ENCODE measurements around the gene NEK1.
A peak's percentile ranks its signal among the peaks of the same experiment; 100 is the strongest.
"Not testable (repeated sequence)": the region's sequence is repeated elsewhere in the genome, so short reads cannot be mapped to it uniquely, and the experiment has no call there.

The NEK1 gene

DNA sequence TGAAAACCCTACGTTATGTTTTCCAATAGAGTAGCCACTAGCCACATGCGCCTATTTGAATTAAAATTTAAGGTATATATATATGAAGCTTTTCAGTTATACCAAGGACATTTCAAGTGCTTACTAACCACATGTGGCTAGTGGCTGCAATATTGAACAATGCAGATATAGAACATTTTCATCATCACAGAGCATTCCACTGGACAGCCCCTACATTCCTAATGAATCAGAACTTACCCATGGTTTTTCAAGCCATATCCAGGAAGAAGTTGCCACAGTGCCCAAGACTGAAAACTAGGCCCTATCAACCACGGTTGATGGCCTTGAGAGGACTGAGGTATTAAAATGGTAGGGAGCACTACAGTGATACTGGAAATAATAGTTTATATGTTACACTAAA is 29.7 kb downstream of the NEK1 start:
- H3K4me3 Mint-ChIP-seq = no peak overlapping the region
- H3K27ac Mint-ChIP-seq = no peak overlapping the region
- H3K36me3 Mint-ChIP-seq = peaks cover 24% of the 10 kb centered on the region
- no peak for ATAC-seq
- H3K9me3 Mint-ChIP-seq = no peaks in the 10 kb centered on the region
- H3K4me1 Mint-ChIP-seq = no peaks in the 10 kb centered on the region
- no peaks in the 10 kb centered on the region for H3K27me3 Mint-ChIP-seq

DNA sequence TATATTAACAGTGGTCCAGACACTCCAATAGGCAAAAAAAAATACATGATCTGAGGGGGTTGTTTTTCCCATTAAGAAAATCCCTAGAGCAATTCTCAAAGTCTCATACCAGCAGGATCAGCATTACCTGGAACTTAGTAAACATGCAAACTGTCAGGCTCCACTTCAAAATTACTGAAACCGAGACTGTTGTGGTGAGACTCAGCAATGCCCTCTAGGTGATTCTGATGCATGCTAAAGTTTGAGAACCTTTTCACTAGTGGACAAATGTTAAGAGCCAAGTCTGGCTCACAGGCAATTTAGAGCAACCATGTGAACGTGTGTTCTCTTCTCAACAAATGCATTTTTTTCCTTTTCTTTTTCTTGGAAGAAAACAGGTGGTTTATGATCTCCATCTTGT is 30.2 kb downstream of the NEK1 start:
- Mint-ChIP-seq H3K27me3 (no peaks in the 10 kb centered on the region), H3K9me3 (no peaks in the 10 kb centered on the region), H3K4me1 (no peaks in the 10 kb centered on the region), H3K4me3 (no peak overlapping the region), H3K27ac (no peak overlapping the region), H3K36me3 (peaks cover 24% of the 10 kb centered on the region)
- ATAC-seq = no peak

DNA sequence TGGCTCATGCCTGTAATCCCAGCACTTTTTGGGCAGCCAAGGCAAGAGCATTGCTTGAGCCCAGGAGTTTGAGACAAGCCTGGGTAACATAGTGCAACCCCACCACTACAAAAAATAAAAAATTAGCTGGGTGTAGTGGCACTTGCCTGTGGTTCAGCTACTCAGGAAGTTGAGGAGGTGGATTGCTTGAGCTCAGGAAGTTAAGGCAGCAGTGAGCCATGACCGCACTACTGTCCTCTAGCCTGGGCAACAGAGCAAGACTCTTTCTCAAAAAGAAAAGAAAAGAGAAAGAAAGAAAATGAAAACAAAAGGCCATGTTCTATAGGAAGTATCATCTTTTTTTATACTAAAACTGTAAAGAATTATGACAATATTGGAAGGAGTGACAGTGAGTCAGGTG is 38.5 kb downstream of the NEK1 start:
- Mint-ChIP-seq H3K27ac (peak overlapping the region; percentile 74), H3K27me3 (no peaks in the 10 kb centered on the region), H3K4me1 (peaks cover 28% of the 10 kb centered on the region), H3K36me3 (peaks cover 45% of the 10 kb centered on the region), H3K4me3 (no peak overlapping the region), H3K9me3 (no peaks in the 10 kb centered on the region)
- ATAC-seq = peak; percentile 24

DNA sequence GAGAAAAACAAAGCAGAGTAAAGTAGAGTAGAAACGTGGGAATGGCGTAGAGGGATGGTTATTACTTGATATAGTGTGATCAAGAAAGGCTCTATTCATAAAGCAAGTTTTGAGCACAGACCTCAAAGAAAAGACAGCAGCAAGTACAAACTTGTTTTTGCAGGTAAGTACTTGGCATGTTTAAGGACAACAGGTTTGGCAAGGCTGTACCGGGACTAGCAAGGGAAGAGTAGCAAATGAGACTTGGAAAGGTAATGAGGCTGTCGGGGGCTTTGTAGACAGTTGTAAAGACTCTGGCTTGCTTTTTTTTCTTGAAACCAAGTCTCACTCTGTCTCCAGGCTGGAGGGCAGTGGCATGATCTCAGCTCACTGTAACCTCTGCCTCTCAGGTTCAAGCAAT is 40.9 kb downstream of the NEK1 start:
- H3K27ac Mint-ChIP-seq = no peak overlapping the region
- peaks cover 45% of the 10 kb centered on the region for H3K36me3 Mint-ChIP-seq
- peaks cover 31% of the 10 kb centered on the region for H3K4me1 Mint-ChIP-seq
- no peaks in the 10 kb centered on the region for H3K27me3 Mint-ChIP-seq
- H3K4me3 Mint-ChIP-seq = no peak overlapping the region
- H3K9me3 Mint-ChIP-seq = no peaks in the 10 kb centered on the region
- no peak for ATAC-seq

DNA sequence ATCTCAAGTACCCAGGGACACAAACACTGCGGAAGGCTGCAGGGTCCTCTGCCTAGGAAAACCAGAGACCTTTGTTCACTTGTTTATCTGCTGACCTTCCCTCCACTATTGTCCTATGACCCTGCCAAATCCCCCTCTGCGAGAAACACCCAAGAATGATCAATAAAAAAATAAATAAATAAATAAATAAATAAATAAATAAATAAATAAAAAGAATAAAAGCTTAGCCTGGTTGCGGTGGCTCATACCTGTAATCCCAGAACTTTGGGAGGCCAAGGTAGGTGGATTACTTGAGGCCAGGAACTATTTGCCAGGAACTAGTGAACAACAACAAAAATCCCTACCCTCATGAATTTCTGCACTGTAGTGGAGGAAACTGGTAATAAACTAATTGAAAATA is 41.4 kb downstream of the NEK1 start:
- H3K27me3 Mint-ChIP-seq, H3K4me3 Mint-ChIP-seq, ATAC-seq, H3K9me3 Mint-ChIP-seq, H3K27ac Mint-ChIP-seq: not testable (repeated sequence)
- H3K4me1 Mint-ChIP-seq = peaks cover 33% of the 10 kb centered on the region
- H3K36me3 Mint-ChIP-seq = peaks cover 45% of the 10 kb centered on the region

DNA sequence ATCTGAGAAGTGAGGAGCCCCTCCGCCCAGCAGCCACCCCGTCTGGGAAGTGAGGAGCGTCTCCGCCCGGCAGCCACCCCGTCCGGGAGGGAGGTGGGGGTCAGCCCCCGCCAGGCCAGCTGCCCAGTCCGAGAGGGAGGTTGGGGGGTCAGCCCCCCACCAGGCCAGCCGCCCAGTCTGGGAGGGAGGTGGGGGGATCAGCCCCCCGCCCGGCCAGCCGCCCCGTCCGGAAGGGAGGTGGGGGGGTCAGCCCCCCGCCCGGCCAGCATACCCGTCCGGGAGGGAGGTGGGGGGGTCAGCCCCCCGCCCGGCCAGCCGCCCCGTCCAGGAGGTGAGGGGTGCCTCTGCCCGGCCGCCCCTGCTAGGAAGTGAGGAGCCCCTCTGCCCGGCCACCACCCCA is 42.1 kb downstream of the NEK1 start:
- not testable (repeated sequence) for H3K4me3 Mint-ChIP-seq, H3K27ac Mint-ChIP-seq, ATAC-seq, H3K9me3 Mint-ChIP-seq, H3K27me3 Mint-ChIP-seq
- Mint-ChIP-seq H3K36me3 (peaks cover 41% of the 10 kb centered on the region), H3K4me1 (peaks cover 33% of the 10 kb centered on the region)

DNA sequence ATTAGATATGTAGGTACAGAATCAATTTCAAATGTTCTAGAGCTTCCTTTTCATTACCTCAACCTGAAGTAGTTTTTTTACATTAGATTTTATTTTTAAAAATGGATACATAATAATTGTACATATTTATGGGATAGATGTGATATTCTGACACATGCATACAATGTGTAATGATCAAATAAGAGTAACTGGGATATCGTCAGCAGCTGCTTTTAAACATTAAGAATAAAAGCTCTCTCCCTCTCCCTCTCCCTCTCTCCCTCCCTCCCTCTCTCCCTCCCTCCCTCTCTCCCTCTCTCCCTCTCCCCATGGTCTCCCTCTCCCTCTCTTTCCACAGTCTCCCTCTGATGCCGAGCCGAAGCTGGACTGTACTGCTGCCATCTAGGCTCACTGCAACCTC is 43.2 kb downstream of the NEK1 start:
- H3K36me3 Mint-ChIP-seq = peaks cover 30% of the 10 kb centered on the region
- H3K27me3 Mint-ChIP-seq, H3K9me3 Mint-ChIP-seq, ATAC-seq, H3K27ac Mint-ChIP-seq, H3K4me3 Mint-ChIP-seq: not testable (repeated sequence)
- H3K4me1 Mint-ChIP-seq = peaks cover 26% of the 10 kb centered on the region

DNA sequence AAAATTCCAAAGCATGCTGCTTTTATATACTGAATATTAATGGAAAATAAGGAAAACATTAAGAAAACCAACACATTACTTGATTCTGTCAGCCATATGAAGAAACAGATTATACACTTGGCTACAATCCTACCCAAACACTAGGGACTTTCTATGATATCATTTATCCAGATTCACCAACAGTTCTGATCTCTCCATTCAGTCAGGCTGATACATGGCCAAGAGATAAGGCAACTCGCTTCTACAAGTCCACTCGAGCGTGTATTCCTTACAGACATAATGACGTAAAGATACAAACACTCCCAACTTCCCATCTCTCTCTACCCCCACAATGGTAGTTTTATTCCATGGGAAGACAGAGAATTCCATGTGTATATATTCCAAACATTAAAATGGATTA is 44.5 kb downstream of the NEK1 start:
- Mint-ChIP-seq H3K4me3 (no peak overlapping the region), H3K27me3 (no peaks in the 10 kb centered on the region), H3K36me3 (peaks cover 25% of the 10 kb centered on the region), H3K4me1 (peaks cover 13% of the 10 kb centered on the region), H3K9me3 (no peaks in the 10 kb centered on the region), H3K27ac (no peak overlapping the region)
- no peak for ATAC-seq

DNA sequence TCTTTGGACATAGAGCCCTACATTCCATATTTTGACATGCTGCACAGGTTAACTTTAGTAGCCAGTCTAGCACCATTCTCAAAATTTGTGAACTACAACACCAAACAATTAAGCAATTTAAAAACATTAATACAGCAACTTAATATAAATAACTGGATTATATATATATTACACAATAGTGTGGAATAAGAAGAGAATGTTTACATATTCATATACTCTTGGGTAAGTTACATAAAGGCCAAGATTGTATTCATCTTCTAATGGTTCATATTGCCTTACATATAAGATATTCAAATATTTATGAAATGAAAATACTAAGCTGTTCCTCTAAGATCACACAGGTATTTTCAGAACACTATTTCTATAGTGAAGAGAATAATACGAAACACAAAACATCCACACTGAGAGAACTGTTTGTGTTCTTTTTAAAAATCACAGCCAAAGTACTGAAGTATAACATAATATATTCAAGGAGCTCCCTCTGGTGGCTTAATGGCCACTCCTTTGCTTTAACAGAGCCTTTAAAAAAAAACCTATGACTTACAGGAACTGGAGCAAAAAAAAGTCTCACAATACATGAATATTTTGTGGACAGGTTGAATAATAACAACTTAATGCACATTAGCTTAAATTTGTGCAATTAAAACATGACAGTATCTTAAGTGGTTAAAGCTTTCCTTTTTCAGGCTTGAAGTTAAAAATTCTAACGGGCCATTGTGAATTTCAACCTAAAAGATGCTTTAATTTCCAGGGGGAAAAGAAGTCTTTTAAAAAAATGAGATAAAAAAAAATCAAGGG is 46.2 kb downstream of the NEK1 start:
- Mint-ChIP-seq H3K9me3 (no peaks in the 10 kb centered on the region), H3K27me3 (no peaks in the 10 kb centered on the region), H3K27ac (no peak overlapping the region), H3K4me3 (no peak overlapping the region), H3K36me3 (peaks cover 10% of the 10 kb centered on the region), H3K4me1 (peaks cover 6% of the 10 kb centered on the region)
- ATAC-seq = peak; percentile 48

DNA sequence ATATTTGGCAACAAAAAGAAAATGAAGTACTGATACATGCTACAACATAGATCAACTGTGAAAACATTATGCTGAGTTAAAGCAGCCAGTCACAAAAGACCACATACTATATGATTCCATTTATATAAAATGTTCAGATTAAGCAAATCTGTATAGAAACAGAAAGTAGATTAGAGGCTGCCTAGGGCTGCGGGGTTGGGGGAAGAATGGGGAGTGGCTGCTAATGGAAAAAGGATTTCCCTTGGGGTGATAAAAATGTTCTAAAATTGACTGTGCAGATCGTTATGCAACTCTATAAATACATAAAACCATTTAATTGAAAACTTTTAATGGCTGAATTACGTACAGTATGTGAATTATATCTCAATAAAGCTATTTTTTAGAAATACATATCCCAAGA is 46.8 kb downstream of the NEK1 start:
- H3K9me3 Mint-ChIP-seq = no peaks in the 10 kb centered on the region
- H3K27ac Mint-ChIP-seq = no peak overlapping the region
- no peak overlapping the region for H3K4me3 Mint-ChIP-seq
- no peak for ATAC-seq
- no peaks in the 10 kb centered on the region for H3K27me3 Mint-ChIP-seq
- peaks cover 12% of the 10 kb centered on the region for H3K36me3 Mint-ChIP-seq
- H3K4me1 Mint-ChIP-seq = peaks cover 6% of the 10 kb centered on the region

DNA sequence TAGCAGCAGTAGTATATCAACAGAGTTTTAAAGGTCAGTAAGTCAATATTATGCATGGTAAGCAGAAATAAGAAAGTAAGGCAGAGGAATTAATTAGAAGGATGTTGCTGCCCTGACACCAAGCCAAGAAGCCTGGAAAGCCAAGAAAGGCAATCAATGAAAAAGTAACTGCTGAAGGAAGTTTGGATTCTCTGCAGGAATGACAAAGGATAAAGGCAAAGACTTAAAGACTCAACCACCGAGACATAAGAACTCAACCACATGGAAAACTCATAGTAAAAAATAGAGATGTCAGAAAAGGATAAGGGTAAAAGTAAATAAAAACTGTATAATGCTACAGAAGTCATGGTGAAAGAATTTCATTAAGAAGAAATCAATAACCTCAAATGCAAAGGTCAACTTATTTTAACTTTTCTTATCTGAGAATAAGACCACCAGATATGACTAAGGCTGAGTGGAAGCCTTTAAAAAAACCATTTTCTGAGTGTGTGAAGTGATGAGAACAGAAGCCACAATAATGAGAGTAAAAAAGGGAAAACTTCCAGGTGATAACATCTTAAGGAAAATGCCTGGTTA is 55.2 kb downstream of the NEK1 start:
- H3K4me3 Mint-ChIP-seq = no peak overlapping the region
- ATAC-seq = no peak
- H3K36me3 Mint-ChIP-seq = peaks cover 56% of the 10 kb centered on the region
- no peaks in the 10 kb centered on the region for H3K9me3 Mint-ChIP-seq
- no peak overlapping the region for H3K27ac Mint-ChIP-seq
- H3K27me3 Mint-ChIP-seq = no peaks in the 10 kb centered on the region
- H3K4me1 Mint-ChIP-seq = no peaks in the 10 kb centered on the region

DNA sequence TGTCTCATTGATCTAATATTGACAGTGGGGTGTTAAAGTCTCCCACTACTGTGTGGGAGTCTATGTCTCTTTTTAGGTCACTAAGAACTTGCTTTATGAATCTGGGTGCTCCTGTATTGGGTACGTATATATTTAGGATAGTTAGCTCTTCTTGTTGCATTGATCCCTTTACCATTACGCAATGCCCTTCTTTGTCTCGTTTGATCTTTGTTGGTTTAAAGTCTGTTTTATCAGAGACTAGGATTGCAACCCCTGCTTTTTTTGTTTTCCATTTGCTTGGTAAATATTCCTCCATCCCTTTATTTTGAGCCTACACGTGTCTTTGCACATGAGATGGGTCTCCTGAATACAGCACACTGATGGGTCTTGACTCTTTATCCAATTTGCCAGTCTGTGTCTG is 65.8 kb downstream of the NEK1 start:
- not testable (repeated sequence) for ATAC-seq, H3K4me1 Mint-ChIP-seq, H3K27me3 Mint-ChIP-seq, H3K4me3 Mint-ChIP-seq, H3K27ac Mint-ChIP-seq
- peaks cover 28% of the 10 kb centered on the region for H3K9me3 Mint-ChIP-seq
- peaks cover 19% of the 10 kb centered on the region for H3K36me3 Mint-ChIP-seq

DNA sequence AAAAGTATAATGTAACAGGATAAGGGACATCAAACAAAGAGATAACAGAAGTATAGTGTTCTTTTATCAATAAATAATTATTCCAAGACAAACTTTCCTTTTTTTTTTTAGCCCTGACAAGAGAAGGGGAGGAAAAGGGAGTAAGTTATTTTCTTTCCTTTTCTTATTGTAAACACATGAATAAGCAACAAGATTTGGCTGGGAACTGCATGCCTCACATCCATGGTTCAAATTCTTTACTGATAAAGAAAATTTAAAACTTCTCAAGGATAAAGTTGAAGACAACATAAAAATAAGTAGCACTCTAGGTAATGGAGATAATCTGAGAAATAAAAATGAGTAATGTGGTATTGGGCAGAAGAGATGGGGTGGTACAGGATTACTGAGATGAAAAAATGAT is 71.6 kb downstream of the NEK1 start:
- no peaks in the 10 kb centered on the region for H3K27me3 Mint-ChIP-seq
- no peak overlapping the region for H3K27ac Mint-ChIP-seq
- no peak for ATAC-seq
- no peak overlapping the region for H3K4me3 Mint-ChIP-seq
- peaks cover 13% of the 10 kb centered on the region for H3K9me3 Mint-ChIP-seq
- H3K36me3 Mint-ChIP-seq = peaks cover 17% of the 10 kb centered on the region
- H3K4me1 Mint-ChIP-seq = no peaks in the 10 kb centered on the region

DNA sequence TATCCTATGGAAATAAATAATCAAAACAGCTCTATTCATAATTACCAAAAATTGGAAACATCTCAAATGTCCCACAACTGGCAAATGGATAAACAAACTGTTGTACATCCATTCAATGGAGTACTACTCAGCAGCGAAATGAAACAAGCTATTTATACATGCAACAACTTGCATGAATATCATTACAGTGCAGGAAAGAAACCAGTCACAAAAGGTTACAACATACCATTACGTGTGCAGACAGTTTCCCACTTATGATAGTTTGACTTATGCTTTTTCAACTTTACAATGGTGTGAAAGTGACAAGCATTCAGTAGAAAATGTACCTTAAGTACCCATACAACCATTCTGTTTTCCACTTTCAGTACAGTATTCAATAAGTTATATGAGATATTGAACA is 82.3 kb downstream of the NEK1 start:
- peaks cover 73% of the 10 kb centered on the region for H3K36me3 Mint-ChIP-seq
- no peaks in the 10 kb centered on the region for H3K4me1 Mint-ChIP-seq
- no peaks in the 10 kb centered on the region for H3K9me3 Mint-ChIP-seq
- no peak overlapping the region for H3K4me3 Mint-ChIP-seq
- no peak for ATAC-seq
- no peak overlapping the region for H3K27ac Mint-ChIP-seq
- H3K27me3 Mint-ChIP-seq = no peaks in the 10 kb centered on the region

DNA sequence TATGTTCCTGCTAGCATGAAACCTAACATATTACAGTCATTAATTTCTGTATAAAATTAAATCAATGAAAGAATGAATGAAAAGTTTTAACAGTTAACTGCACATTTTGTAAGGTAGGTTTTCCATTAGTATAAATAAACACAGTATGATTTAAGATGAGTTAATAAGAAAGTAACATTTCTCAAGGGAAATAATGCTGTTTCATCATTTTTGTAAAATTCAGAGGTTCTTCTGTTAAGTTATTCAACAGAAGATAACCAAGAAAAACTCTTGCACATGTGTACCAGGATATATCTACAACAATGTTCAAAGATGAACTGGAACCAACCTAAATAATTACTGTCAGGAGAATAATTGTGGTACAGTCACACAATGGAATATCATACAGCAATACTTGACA is 88.6 kb downstream of the NEK1 start:
- Mint-ChIP-seq H3K36me3 (peaks cover 43% of the 10 kb centered on the region), H3K27me3 (no peaks in the 10 kb centered on the region), H3K9me3 (no peaks in the 10 kb centered on the region), H3K4me3 (no peak overlapping the region), H3K4me1 (no peaks in the 10 kb centered on the region), H3K27ac (no peak overlapping the region)
- no peak for ATAC-seq

DNA sequence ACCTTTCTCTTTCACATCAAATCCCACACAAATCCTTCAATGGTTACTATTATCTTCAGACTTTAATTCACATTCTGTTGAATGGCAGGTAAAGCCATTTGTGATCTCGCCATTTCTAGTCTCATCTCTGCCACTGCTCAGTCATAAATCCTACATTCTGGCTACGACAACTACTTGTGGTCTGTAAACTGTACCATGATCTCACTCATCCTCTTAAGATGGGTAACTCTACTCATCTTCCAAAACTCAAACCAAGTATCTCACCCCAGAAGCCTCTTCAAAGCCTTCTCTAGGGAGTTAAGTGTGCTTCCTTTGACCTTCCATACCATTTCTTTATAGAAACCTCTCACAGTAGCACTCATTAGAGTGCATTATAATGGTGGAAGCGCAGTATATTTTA is 101.8 kb downstream of the NEK1 start:
- ATAC-seq = no peak
- peaks cover 19% of the 10 kb centered on the region for H3K36me3 Mint-ChIP-seq

More for the DNA sequence above, 101.8 kb downstream of the NEK1 start:
- no peak overlapping the region for H3K4me3 Mint-ChIP-seq
- no peaks in the 10 kb centered on the region for H3K4me1 Mint-ChIP-seq
- H3K27ac Mint-ChIP-seq = no peak overlapping the region
- no peaks in the 10 kb centered on the region for H3K27me3 Mint-ChIP-seq
- no peaks in the 10 kb centered on the region for H3K9me3 Mint-ChIP-seq
